T-helper 22 cell (primary cell): ENCODE measurements around the gene SPPL2B.

Source experiments
- DNase-seq: peaks from one replicate; pipeline ENCODE4 v3.0.0-alpha.2; 2020; ENCODE audit warnings: low read depth

SPPL2B gene

GRCh38 chr19:2356036-2356646 is 27.7 kb downstream of the SPPL2B start:
- DNase-seq = no peak

- no peak for DNase-seq
Measured at GRCh38 chr19:2357279-2358206, 29.1 kb downstream of the SPPL2B start.

GRCh38 chr19:2358548-2359173 is 30.2 kb downstream of the SPPL2B start:
- DNase-seq = no peak

DNA sequence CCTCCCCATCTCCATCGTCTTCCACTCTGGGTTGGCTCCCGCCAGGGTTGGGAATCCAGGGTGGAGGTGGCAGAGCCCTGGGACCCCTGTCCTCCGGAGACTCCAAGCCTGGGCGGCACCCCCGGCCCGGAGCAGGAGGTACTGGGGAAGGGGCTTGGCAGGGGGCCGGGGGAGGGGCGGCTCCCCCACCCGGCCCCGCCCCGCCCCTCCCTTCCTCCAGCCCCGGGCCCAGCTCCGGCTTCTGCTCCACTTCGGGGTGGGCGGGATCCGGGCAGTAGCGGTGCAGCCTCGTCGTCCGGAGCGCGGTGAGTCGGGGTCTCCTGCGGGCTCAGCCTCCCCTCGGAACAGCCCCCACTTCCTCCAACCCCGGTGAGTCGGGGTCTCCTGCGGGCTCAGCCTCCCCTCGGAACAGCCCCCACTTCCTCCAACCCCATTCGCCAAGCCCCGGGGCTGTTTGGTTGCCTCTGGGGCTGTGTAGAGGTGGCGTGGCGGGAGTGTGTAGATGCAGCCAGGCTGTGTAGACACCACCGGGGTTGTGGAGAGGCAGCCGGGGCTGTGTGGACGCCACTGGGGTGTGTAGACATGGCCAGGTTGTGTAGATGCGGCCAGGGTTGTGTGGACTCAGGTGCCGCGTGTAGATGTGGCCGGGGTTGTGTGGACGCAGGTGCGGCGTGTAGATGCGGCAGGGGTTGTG is 31.7 kb downstream of the SPPL2B start, which contains the start of gene TMPRSS9:
Gene TMPRSS9 (plus strand): TSS at position 274 of the 694 bp plus-strand sequence. CDS start 29,521 bp downstream, outside the sequence.
- no peak for DNase-seq

DNA sequence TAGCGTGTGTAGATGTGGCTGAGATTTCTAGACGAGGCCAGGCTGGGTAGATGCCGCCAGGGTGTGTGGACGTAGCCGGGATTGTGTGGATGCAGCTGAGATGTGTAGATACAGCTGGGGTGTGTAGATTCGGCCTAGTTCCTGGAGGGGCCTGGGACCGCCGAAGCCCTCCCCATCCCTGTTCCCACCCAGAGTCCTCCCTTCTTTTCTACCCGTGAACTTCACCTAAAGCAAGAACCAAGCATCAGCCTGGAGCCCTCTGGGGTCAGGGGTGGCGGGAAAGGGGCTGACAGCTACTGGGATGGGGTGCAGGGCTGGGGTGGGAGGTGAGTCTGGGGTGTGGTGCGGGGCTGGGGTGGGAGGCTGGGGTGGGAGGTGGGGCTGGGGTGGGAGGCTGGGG is 32.3 kb downstream of the SPPL2B start:
- no peak for DNase-seq

DNA sequence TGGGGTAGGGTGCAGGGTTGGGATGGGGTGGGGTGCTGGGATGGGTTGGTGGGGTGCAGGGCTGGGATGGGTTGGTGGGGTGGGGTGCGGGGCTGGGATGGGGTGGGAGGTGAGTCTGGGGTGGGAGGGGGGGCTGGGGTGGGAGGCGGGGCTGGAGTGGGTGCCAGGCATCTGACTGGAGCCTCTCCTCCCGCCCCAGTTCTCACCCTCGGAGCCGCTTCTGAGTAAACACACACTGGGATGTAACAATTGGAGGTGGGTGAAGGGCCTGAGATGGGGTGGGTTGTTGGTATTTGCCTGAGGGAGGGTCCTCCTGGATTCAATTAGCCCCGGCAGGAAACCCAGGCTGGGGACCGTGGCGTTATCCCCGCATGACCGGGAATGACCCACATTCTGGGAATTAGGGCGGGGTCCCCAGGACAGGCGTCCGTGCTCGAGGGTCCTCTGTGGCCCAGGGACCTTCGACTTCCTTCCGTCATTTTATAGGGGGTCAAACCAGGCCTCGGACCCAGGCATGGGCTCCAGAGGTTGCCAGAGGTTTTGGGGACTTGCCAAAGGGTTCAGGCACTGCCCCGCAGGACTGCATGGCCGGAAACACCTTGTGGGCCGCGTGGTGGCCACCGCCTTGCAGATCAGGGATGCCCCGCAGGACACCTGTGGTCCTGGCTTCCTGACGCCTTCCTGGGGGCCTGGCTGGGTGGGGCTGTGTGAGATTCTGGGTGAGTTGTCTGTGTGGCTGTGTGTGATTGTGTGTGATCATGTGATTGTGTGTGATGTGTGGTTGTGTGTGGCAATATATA is 33.0 kb downstream of the SPPL2B start:
- DNase-seq = no peak

DNA sequence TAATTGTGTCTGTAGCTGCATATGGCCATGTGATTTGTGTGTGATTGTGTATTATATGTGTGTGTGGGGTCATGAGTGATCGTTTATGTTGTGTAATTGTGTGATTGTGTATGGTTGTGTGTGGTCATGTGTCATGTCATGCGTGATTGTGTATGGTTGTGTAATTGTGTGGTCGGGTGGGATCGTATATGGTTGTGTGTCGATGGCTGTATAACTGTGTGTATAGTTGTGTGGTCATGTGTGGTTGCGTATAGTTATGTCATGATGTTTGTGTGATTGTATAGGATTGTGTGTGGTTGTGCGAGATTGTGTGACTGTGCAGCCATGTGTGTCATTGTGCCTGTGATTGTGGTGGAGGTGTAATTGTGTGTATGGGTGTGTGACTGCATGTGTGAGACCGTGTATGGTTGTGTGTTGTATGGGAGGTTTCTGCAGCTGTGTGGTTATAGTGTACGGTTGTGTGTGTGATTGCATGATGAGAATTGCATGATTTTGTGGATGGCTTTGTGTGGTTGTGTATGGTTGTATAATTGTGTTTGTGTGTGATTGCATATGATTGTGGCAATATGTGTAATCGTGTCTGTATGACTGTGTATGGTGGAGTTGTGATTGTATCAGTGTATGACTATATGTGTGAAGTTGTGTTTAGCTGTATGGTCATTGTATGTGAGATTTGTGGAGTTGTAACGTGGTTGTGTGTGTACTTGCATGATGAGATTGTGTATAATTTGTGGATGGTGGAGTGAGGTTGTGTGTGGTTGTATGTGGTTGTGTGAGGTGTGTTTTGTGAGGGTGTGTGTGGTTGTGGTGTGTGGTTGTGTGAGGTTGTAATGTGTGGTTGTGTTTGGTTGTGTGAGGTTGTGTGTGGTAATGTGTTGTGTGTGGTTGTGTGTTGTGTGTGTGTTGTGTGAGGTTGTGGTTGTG is 33.8 kb downstream of the SPPL2B start:
- DNase-seq = no peak

DNA sequence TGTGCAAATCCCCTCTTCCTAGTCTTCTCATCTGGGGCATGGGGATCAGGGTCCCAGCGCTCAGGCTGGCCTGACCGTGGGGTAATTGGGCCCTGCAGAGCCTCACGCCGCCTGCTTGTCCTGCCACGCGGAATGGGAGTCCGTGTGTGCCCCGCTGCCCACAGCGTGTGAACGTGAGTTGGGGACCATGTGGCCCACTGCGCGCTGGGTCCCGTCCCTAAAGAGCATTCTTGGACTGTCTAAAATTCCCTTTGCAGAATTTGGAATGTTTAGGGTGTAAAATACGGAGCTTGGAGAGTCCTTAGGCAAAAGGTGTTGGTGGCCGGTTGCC is 34.5 kb downstream of the SPPL2B start:
- no peak for DNase-seq

DNA sequence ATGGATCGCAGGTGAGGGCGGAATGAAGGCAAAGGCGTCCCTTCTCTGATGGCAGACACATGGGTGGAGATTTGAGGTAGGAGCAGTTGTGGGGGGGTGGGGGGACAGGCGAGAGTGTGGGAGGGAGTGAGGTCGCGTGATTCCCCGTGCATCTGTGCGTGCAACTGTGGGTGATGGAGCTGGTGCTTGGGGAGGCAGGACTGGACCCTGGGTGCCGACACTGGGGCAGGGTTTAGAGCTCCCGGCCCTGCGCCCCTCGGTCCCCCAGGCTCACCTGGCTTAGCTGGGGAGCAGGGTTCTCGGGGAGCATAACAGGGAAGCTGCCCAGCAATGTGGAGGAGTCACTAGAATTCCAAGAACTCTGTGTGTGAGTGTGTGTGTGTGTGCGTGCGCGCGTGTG is 34.9 kb downstream of the SPPL2B start:
- DNase-seq = no peak

GRCh38 chr19:2365201-2365970 is 36.9 kb downstream of the SPPL2B start:
- no peak for DNase-seq

DNA sequence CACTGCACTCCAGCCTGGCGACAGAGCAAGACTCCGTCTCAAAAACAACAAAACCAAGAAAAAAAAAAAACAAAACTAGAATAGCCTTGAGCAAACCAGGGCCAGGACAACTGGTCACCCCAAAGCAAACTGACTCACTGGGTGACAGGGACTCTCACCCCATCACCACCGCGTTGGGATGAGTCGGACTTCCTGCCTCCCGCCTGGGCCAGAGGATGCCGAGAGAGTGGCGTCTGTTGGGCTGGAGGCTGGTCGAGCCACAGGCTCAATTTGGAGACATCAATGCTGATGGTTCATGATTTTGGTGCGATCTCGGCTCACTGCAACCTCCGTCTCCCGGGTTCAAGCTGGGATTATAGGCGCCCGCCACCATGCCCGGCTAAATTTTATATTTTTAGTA is 43.2 kb downstream of the SPPL2B start:
- no peak for DNase-seq

DNA sequence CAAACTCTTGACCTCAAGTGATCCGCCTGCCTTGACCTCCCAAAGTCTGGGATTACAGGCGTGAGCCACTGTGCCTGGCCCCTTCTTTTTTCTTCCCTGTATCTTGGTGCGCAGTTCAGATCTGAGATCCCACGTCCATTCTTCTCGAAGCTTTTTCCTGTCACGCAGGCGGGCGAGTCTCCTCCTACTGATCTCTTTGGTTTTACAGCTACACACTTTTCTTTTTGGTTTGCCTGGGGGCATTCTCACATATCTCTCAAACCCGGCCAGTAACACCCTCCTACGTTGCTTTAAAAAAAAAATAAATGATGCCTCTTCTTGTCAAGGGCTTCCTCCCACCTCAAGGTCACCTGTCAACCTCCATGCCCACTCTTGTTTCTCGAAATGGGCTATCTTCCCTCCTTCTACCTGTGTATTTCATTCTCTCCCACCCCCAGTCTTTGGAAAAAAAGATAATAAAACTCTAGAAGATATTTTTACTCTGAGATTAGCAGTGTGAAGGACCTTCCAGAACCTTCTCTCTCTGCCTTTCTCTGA is 43.7 kb downstream of the SPPL2B start:
- no peak for DNase-seq

GRCh38 chr19:2374808-2375207 is 46.3 kb downstream of the SPPL2B start:
- no peak for DNase-seq

- no peak for DNase-seq
Measured at GRCh38 chr19:2375353-2376121, 47.1 kb downstream of the SPPL2B start.

- DNase-seq = no peak
Measured at GRCh38 chr19:2376784-2377519, 48.5 kb downstream of the SPPL2B start.

GRCh38 chr19:2380567-2380966 is 52.1 kb downstream of the SPPL2B start:
- DNase-seq = no peak

DNA sequence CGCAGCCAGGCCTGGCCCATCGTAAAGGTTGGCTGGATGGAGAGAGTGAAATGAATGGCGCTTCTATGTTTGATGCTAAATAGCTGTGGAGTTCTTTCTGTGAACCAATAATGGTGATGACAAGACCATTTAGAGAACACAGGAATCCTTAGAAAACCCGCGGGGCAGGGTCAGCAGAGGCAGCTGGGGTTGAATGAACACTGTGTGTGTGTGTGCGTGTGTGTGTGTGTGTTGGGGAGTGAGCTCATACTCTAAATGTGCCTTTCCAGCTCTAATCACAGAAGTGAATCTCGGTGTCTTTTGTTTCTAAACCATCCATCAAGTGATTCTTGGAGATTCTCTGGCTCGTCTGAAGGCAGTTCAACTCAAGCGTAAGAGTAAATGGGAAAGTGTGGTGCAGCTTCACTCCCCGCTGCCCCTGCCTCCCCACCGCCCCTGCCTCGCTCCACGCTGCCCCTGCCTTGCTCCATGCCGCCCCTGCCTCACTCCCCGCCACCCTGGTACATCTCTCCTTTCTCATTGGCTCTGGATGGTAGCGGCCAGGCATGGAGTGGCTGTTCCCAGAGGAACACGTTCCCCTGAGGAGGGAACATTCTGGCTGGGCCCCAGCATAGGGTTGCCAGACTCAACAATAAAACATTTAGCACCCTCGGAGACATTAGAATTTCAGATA is 52.8 kb downstream of the SPPL2B start:
- no peak for DNase-seq
